Astrocyte of the cerebellum (primary cell): ENCODE data around the gene DNAJB13.
"Not testable (repeated sequence)": the region's sequence is repeated elsewhere in the genome, so short reads cannot be mapped to it uniquely, and the experiment has no call there.

Experiments
- DNase-seq: peaks from one replicate; pipeline ENCODE4 v3.0.0-alpha.2; 2011; ENCODE audit warnings: low read depth
- H3K4me3 ChIP-seq: 2 replicates; pipeline ENCODE4 v1.5.1; 2011; ENCODE audit warnings: mild to moderate bottlenecking, low read depth, low read length, moderate library complexity
- CTCF ChIP-seq: IDR thresholded peaks from 2 replicates; pipeline ENCODE4 v1.5.1; 2012; ENCODE audit warnings: low read length, low read depth, moderate library complexity, mild to moderate bottlenecking; ENCODE audit errors: missing control alignments
- in situ Hi-C: cut with HindIII; loops from 2 replicates; pipeline ENCODE4 v1.10.0; 2017; ENCODE audit warnings: low sequenced_read_pairs

The DNAJB13 gene

GRCh38 chr11:73916435-73916834 is 34.4 kb upstream of the DNAJB13 start:
- no peak overlapping the region for H3K4me3 ChIP-seq
- in situ Hi-C loops: no loop called here
- TF ChIP-seq CTCF: no peak
- no peak for DNase-seq

GRCh38 chr11:73921180-73921579 is 29.6 kb upstream of the DNAJB13 start:
- no peak for DNase-seq
- no peak overlapping the region for H3K4me3 ChIP-seq
- in situ Hi-C loops: no loop called here
- TF ChIP-seq CTCF: no peak

DNA sequence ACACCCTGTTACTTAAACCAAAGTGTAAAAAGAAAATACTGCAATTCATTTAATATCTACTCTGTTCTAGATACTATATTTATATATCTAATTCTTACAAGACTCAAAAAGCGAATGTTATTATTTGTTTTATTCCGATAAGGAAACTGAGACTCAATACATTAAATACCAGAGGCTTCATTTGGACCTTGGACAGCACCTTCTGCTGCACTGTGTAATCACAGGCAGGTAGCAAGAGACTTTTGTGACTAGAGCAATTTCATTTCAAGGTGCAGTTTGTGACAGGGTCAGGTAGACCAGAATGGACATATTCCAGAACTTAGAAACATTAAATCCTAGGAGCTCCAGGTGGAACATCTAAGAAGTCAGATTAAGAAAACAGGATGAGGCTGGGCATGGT is 21.4 kb upstream of the DNAJB13 start:
- in situ Hi-C loops: no loop called here
- no peak for TF ChIP-seq CTCF
- DNase-seq: no peak
- H3K4me3 ChIP-seq: no peak overlapping the region

GRCh38 chr11:73931039-73931645 is 19.7 kb upstream of the DNAJB13 start:
- no peak overlapping the region for H3K4me3 ChIP-seq
- in situ Hi-C loops: no loop called here
- TF ChIP-seq CTCF: peak; percentile 53
- DNase-seq: peak; percentile 76

DNA sequence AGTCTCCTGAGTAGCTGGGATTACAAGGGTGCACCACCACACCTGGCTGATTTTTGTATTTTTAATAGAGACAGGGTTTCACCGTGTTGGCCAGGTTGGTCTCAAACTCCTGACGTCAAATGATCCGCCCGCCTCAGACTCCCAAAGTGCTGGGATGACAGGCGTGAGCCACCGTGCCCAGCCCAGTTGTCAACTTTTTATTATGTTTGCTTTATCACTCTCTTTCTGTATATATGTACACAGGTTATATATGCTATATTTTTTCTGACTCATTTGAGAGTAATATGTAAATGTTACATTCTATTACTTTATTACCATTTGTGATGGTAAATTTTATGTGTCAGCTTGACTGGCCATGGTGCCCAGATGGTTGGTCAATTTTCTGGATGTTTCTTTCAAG is 18.9 kb upstream of the DNAJB13 start:
- DNase-seq: no peak
- in situ Hi-C loops: no loop called here
- no peak overlapping the region for H3K4me3 ChIP-seq
- TF ChIP-seq CTCF: no peak

- in situ Hi-C loops: no loop called here
- no peak for TF ChIP-seq CTCF
- no peak for DNase-seq
These were observed 18.0 kb upstream of the DNAJB13 start for GRCh38 chr11:73932781-73933180.

DNA sequence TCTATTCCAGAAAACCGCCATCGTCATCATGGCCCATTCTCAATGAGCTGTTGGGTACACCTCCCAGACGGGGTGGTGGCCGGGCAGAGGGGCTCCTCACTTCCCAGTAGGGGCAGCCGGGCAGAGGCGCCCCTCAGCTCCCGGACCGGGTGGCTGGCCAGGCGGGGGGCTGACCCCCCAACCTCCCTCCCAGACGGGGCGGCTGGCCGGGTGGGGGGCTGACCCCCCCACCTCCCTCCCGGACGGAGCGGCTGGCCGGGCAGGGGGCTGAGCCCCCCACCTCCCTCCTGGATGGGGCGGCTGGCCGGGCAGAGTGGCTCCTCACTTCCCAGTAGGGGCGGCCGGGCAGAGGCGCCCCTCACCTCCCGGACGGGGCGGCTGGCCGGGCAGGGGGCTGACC is 14.8 kb upstream of the DNAJB13 start:
- in situ Hi-C loops, H3K4me3 ChIP-seq, DNase-seq: not testable (repeated sequence)

More at GRCh38 chr11:73932781-73933180, 18.0 kb upstream of the DNAJB13 start:
- H3K4me3 ChIP-seq: no peak overlapping the region
